GM18511 (cell line): ENCODE results near the gene SLC4A4.
A peak's percentile ranks its signal among the peaks of the same experiment; 100 is the strongest.

ENCODE experiments used
- ATAC-seq: cut with Tn5 transposase; IDR thresholded peaks from one replicate; pipeline ENCODE4 v1.9.1; 2021; ENCODE audit warnings: mild to moderate bottlenecking, moderate library complexity; ENCODE audit not compliant: unreplicated experiment

Gene SLC4A4

DNA sequence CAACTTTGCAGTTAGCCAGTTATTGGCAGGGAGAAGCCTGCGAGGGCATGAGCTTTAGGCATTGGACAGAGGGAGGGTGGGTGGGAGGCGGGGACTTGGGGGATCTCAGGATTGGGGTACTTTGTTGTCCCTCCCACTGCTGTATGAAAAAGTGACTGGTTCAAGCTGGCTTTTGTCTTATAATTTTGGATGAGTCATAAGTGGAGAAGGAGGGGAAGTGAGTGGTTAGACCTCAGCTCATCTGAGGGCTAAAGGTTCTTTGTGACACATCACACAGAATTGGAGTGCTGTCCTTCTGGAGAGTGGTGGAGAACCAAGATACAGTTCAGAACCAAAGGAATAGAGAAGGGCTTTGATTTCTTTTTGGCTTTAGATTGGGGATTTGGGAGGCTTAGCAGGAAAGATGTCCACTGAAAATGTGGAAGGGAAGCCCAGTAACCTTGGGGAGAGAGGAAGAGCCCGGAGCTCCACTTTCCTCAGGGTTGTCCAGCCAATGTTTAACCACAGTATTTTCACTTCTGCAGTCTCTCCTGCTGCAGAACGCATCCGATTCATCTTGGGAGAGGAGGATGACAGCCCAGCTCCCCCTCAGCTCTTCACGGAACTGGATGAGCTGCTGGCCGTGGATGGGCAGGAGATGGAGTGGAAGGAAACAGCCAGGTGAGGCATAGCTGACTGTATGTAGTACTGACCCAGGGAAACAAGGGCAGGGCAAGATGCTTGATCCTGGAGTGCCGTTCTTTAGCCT is at the start of gene SLC4A4:
Gene SLC4A4 (plus strand): TSS at position 175 of the 748 bp plus-strand sequence.
- ATAC-seq = peak; percentile 99

DNA sequence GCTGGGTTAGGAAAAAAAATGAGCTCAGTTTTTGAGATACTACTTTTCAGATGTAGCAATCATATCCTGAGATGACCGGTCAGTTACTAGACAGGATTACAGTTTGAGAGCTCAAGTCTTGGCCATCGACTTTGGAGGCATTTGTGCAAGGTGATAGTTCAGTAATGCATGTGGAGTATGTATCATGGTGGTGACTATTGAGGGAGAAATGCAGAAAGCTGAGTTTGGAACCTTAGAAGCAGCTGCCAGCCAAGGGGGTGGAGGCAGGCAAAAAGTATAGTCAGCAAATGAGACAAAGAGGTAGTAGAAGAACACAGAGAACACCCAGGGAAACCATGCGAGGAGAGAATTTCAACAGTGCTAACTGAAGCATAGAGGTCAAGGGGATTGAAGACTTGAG is 48.7 kb upstream of the SLC4A4 start:
- ATAC-seq = no peak

DNA sequence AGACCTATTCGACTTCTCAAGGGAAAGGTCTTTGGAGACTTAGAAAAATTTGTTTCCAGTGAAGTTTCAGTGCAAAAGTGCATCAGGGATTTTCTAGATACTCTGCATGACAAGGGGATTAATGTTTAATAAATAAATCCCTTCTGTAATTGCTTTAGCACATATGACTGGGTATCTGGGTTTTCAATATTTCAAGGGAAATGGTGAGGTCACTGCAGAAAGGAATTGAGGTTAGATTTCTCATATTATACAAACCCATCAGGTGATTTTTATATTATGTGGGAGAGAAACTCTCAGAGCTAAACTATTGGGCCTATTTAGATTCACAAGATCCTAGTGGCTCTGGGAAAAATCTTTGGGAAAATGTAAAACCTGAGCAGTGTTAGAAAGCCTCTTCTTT is 48.3 kb upstream of the SLC4A4 start:
- no peak for ATAC-seq

DNA sequence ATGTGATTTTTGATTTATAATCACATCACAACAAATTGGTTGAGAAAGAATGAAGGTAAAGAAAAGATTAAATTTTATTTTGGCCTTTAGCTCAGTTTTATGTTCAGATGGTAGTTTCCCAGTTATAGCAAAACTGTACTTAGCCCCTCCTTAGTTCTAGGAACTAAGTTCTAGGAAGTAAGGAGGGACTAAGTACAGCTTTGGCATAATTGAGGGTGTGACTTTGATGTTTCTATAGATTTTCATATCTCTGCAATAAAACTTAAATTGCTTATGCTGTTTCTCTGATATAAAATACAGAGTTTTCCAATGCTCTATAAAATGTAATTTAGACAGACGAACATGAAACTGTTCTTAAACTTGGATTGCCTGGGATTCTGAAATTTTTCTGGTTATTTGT is 46.6 kb upstream of the SLC4A4 start:
- no peak for ATAC-seq

DNA sequence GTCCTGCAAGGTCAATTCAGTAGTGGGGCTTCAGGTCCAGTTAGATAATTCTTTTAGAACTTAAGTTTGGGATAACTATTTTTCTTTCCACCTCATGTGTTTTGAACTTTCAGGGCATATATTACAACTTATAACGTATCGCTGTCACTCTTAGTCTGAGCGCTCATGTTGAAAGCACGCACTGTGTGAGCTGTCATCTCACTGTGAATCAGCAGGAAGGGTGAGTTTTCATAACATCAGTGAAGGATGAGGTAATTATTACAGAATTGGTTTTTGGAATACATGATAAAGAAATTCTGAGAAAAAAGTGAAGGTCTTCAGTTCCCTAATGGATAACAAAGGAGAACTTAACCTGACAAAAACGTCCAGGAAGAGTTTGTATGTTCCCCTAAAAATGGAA is 45.1 kb upstream of the SLC4A4 start:
- no peak for ATAC-seq

DNA sequence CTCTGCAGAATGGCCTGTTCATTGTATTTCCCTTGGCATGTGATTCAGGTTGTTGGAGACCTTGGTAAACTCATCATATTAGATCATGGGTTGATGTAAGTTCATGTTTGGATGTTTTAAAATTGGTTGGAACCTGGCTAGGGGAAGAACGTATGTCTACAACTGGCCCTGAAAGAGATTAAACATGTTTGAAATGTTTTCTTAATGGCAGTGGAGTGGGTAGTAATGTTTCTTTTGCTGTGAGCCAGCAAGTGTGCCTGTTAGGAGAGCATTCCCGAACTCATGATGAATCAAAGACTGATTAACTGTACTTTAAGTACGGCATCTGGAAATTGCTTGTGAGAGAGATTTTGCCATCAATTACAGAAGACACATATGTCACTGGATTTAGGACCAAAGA is 44.5 kb upstream of the SLC4A4 start:
- ATAC-seq = no peak

DNA sequence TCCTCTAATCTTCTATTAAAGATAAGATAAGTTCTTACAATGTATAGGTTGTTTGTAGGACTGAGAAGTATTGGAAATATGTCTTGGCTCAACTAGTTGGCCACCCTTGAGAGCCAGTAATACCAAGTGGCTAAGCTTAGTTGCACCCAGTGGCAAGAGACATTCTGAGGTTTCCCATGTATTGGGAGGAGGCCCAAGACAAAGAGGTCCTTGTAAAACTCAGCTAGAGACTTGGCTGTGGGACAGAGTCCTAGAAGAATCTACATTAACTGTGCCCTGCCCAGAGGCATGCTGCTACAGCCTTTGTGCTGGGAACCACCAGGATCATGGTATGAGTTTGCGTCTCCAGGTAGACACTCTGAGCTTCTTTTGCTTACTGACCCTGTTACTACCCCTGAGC is 41.9 kb upstream of the SLC4A4 start:
- no peak for ATAC-seq

DNA sequence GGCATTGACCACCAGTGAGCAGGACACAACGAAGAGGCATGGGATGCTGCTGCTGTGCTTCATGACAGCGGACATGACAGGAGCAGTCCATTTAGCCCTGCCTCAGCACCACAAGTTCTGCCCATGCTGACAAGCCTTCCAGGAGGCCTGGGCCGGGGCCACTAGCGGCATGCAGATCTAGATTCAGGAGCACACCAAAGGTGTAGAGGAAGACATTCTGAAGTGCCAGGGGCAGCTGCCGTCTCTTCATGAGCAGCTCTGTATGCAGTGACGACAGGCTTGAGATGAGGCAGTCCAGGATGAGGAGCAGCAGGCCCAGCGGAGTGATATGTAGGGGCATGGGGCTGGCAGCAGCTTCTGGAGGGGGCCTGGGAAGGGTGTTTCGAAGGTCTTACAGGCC is 38.5 kb upstream of the SLC4A4 start:
- no peak for ATAC-seq

DNA sequence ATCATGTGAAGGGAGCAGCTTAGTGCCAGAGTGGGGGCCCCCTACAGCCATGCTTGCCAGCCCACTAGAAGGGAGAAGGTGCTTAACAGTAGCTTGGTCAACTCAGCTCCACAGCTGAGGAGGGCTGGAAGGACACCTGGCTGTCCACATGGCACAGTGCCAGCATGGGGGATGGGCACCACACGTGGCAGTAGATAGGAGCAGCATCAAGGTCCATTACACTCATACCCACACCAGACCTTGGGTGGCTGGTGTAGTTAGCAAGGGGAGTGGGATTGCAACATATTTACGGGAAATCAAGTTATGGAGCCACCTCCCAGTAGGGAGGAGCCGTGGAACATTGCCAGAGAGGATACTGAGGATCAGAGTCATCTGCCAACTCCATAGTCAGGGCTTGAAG is 37.9 kb upstream of the SLC4A4 start:
- no peak for ATAC-seq

DNA sequence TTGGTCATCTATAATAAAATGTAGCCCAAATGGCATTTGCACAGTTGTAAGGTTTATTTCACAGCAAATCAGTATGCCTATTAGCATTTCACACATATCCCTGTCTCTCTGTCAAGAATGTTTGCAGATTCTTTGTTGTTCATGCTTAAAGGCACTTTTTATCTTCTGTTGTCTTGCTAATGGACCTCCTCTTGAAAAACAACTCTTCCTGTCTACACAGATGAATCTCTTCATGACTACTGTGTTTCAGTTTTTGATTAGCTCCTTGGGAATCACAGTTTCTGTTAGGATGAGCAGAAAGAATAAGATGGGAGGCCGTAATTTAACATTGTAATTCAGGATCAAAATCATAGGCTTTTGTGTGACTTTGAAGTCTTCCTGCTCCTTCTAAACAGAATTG is 35.5 kb upstream of the SLC4A4 start:
- ATAC-seq = no peak

DNA sequence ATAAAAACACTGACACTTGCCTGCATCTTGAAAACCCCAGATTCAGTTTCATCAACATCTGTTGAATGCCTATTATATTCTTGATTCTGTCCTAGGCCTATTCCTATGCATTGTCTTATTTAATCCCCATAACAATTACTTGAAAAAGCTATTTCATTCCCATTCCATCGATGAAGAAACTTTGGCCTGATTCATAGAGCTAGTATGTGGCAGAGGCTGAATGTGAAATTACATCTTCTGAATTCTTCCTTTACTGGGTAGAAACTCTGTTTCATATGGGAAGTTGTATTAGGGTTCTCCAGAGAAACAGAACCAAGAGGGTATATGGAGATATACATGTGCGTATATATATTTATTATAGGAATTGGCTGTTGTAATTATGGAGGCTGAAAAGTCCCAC is 35.0 kb upstream of the SLC4A4 start:
- no peak for ATAC-seq

DNA sequence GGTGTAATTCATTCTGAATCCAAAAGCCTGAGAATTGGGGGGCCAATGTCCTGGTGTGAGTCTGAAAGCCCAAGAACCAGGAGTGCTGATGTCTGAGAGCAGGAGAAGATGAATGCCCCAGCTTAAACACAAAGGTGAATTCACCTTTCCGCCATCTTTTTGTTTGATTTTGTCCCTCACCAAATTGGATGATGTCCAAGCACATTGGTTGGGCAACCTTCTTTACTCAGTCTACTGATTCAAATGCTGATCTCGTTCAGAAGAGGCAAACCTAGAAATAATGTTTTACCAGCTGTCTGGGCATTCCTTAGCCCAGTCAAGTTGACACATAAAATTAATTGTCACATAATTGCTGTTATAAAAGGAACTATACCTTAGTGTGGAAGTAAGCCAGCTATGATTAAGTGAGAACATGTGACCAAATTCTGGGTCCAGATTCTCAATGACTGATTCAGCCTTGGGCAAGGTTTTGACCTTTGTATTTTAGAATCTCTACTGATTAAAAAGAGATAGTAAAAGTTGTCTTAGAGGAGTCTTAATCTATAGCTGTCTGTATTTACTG is 34.5 kb upstream of the SLC4A4 start:
- no peak for ATAC-seq

DNA sequence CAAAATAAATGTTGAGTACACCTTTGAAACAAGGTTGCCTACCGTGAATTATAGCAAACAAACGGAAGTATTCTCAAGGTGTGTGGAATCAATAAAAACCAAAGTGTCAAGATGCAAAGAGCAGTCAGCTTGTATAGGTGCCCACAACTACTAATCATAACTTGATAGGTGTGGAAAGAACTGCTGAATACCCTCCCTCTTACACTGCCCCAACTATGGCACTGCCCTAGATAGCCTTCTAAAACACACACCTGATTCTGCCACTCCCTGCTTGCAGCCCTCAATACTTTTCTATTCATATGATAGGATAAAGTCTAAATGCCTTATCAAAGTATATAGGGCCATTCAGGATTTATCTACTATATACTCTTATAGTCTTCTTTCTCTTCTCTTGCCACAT is 31.1 kb upstream of the SLC4A4 start:
- ATAC-seq = no peak

DNA sequence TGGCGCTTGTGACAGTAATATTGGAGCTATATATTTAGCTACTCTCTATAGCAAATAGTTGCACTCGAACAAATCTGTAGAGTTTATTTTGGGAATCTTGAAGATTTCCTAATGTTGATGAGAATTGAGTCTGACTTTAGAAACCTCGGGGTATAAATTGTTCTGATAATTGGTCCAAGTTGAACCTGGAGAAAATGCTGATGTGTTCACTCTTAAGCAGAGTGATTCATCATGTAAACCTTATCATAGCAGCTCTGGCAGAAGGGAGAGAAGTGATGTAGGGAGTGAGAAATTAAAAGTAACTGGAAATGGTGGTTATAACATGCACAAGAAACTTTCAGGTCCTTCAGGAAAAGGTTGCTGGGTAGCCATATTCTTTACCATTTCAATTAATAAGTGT is 16.4 kb upstream of the SLC4A4 start:
- ATAC-seq = no peak

DNA sequence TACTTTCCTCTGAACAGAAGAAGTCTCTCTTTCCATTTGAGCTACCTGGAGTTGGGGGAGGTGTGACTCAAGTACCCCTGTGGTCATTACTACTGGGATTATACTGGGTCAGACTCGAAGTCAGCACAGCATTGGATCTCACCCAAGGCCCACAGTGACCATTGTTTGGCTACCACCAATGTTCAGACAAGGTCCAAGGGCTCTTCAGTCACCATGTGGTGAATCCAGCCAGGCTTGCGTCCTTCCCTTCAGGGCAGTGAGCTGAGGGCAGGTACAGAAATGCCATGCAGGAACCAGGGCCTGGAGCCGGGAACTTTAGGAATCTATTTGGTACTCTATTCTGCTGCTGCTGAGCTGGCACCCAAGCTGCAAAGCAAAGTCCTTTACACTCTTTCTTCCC is 5.5 kb upstream of the SLC4A4 start:
- no peak for ATAC-seq

DNA sequence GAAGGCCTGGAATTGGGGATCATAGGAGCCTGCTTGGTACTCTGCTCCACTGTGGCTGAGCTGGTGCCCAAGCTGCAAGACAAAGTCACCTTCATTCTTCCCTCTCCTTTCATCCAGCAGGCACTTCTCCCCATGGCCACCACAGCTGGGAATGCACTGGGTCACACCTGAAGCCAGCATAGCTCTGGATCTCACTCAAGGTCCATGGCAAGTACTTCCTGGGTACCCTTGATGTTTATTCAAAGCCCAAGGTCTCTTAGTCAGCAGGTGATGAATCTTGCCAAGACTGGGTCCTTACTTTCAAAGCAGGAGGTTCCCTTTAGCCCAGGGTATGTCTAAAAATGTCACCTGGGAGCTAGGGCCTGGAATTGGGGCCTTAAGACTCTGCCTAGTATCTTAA is 4.9 kb upstream of the SLC4A4 start:
- ATAC-seq = no peak

DNA sequence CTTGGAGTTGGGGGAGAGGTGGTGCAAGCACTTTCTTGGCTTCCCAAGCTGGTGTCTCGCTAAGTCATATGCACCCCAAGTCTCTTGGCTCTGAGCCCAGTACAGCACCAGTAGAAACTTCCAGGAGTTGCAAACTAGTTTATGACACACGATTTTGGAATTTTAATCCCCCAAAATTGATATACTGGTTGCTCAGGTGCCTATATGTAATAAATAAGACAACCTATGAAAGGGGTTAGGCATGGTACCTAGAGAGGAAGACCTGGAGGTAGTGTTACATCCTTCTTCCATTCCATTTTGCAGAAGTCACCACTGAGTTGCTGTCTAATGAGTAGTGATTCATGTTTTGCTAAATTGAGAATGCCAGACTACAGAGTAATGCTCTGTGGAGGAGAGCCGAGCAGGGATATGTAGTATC is 4.3 kb upstream of the SLC4A4 start:
- ATAC-seq = no peak

DNA sequence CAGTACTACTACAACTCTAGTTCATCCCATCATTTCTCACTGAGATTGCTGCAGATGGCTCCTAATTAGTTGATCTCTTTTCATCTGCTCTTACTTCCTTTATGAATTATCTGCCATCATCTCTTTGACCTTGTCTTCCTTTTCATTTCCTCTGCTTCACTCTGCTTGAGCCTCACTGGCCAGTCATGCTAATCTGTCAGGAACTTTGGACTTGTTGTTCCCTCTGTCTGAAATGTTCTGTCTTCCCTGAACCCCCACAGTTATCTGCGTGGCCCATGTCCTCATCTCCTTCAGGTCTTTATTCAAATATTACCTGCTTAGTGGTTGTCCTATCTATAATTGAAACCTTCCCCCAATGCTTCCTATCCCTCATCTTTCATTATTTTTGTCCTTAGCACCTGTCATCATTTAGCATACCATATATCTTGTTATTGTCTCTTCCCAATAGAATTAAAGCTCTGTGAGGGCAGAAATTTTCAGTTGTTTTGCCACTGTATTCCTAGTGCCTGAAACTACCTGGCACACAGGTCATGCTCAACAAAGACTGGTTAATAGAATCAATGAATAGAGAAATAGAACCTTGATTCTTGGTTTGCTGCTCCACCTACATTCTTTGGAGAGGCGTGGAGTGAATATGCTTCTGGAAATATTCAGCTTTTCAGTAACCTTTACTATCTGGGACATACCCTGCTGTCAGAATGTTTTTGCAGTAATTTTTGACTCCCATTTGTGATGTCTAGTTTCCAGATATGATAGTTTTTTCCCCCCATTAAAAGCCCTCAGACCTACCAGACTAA is 5.0 kb downstream of the SLC4A4 start:
- ATAC-seq = no peak

DNA sequence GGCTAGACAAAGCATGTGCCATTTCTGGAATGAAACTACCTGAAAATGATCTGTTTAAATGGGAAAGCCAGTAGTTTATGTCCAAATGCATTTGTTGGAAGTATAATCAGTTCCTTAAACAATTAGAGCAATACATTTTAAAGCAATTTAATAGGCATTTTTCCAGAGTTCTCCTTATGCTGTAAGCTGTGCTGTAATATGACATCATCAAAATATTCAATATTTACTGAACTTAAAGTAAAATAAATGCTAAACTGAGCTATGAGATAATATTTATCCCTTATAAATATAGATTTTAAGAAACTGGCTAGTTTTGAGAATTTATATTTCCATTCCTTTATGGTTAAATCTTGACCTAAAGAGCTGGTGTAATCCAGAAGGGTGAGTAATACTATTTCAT is 7.9 kb downstream of the SLC4A4 start:
- ATAC-seq = no peak

DNA sequence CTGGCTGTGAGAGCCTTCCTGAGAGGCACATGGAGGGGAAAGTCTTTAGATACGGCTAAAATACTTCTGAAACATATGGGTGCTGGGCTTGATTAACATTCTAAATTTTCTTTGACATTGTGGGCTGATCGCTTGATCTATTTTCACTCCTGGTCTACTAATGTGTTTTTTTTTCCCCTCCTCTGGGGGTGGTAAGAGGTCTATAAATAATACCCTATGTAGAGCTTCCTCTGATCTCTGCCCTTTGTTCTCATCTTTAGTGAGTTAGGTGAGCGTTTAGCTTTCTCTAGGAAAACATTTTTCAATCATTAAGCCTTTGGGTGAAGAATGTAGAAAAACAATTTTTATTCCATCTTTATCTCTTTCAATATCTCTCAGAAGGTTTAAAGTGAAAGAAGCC is 9.8 kb downstream of the SLC4A4 start:
- ATAC-seq = no peak

DNA sequence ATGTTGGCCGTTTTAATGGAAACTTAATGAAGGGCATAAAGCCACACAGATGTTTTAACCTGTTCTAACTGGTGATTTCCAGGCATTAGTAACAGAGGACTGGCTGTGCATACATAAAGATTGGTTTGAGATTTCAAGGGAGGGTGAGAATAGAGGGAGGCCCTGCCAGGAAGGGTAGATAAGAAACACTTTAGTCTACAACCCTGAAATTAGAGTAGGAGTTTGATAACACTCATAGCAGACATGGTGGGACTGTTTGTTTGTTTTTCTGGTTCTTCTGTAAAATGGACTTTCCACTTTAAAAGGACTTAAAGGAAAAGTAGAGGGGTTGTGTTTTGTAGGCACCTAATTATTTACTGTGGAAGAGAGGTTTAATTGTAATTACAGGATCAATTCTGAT is 16.2 kb downstream of the SLC4A4 start:
- no peak for ATAC-seq

DNA sequence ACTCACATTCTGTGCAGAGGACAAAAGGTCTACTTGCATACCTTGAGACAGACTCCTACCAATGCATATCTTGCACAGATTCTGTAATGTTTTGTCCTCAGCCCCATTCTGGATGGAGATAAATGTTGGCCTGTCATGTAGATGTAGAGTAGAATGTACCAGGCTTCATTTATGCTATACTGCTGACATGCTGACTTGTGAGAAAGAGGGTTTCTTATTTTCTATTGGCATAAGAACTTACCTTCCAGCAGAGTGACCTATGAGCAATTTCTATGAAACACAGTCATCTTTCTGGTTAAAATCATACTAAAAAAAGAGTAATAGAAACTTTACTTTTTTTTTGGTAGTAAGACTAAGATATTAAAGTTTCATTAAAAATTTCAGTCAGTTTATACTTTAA is 17.2 kb downstream of the SLC4A4 start:
- ATAC-seq = no peak
